ENCODE results near the gene VWF.

DNA sequence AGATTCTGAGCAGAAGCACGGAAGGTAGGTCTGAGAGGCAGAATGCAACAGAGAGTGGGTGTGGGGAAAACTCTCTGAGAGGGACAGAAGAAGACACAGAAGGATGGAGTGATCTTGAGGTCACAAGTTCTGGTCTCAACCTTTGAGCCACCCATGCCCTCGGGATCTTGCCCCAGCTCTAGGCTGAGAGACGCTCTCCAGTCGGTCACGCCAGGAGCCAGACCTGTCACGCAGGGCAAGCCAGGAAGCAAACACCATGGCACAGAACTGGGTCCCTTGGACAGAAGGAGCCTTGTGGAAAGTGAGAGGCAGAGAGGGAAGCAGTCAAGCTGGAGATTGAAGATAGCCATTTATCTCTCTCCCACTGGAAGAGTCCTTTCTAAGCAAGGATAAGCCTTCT is 79.0 kb downstream of the VWF start:
- TF ChIP-seq, protein P1, sequence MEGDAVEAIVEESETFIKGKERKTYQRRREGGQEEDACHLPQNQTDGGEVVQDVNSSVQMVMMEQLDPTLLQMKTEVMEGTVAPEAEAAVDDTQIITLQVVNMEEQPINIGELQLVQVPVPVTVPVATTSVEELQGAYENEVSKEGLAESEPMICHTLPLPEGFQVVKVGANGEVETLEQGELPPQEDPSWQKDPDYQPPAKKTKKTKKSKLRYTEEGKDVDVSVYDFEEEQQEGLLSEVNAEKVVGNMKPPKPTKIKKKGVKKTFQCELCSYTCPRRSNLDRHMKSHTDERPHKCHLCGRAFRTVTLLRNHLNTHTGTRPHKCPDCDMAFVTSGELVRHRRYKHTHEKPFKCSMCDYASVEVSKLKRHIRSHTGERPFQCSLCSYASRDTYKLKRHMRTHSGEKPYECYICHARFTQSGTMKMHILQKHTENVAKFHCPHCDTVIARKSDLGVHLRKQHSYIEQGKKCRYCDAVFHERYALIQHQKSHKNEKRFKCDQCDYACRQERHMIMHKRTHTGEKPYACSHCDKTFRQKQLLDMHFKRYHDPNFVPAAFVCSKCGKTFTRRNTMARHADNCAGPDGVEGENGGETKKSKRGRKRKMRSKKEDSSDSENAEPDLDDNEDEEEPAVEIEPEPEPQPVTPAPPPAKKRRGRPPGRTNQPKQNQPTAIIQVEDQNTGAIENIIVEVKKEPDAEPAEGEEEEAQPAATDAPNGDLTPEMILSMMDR (IDR thresholded peaks at IDR 0.05) = no peak
- TF ChIP-seq POLR2A (IDR thresholded peaks at IDR 0.05; ENCODE audit: low read depth) (no peak), EP300 (IDR thresholded peaks at IDR 0.05) (no peak), POLR2AphosphoS5 (IDR thresholded peaks at IDR 0.05) (no peak)
